Endothelial cell of hepatic sinusoid (primary cell): ENCODE measurements around the gene CDKAL1.
"Not testable (repeated sequence)": the region's sequence is repeated elsewhere in the genome, so short reads cannot be mapped to it uniquely, and the experiment has no call there.

Experiments
- in situ Hi-C: cut with HindIII; loops from 2 replicates; pipeline ENCODE4 v1.10.0; 2017; ENCODE audit warnings: low sequenced_read_pairs

Gene CDKAL1

GRCh38 chr6:20723236-20723635 is 189.0 kb downstream of the CDKAL1 start:
- in situ Hi-C loops: no loop called here

DNA sequence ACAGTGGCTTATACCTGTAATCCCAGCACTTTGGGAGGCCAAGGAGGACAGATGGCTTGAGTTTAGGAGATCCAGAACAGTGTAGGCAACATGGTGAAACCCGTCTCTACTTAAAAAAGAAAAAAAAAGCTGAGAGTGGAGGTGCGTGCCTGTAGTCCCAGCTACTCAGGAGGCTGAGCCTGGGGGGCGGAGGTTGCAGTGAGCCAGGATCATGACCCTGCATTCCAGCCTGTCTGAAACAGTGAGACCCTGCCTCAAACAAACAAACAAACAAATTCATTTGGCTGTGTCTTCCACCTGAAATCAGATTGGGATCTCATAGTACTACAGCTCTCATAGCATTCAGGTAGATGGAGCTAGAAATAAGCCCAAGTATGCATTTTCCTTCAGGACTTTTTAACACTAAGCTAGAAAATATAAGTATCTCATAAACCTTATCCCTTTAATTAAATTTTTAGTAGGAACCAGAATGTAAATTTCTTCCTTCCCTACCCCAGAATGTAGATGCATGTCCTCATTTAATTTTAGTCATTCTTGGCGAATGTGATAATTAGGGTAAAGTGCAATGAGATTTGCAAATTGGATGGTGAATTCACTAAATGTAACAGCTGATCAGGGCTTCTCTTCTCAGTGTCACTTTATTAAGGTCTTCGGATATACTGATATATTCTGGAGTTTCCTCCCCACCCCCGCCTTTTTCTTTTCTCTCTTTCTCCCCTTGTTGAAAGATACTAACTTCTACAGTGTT is 190.4 kb downstream of the CDKAL1 start:
- in situ Hi-C loops: no loop called here

DNA sequence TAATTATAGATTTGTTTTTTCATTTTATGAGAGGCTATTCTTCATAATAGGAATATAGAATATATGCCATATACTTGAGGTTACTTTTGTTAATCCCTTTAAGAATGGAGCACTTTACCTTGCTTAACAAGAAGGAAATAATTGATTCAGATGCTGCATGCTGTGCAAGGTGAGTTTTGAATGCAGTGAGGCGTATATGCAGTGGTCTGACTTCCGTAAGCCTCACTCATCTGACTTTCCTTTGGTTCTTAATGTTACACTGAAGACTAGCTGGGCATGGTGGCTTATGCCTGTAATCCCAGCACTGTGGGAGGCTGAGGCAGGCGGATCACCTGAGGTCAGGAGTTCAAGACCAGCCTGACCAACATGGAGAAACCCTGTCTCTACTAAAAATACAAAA is 191.0 kb downstream of the CDKAL1 start:
- in situ Hi-C loops: not testable (repeated sequence)

DNA sequence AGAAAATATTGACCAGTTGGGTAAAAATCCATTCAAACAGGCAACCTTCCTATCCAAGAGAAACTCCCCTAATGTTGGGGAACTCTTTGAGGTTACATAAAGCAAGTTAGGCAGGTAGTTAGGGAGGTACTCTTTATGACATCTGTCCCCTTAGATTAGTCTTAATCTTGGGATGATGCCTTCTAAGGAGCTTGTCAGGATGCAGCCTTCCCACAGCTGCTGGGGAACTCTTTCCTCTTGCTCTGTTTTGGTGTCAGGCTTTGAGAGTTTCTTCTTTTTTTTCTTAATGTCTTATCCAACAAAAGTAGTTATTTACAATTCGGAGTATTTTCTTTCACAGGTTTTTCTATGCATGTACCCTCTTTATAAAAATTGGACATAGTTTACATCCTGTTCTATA is 194.8 kb downstream of the CDKAL1 start:
- in situ Hi-C loops: no loop called here

DNA sequence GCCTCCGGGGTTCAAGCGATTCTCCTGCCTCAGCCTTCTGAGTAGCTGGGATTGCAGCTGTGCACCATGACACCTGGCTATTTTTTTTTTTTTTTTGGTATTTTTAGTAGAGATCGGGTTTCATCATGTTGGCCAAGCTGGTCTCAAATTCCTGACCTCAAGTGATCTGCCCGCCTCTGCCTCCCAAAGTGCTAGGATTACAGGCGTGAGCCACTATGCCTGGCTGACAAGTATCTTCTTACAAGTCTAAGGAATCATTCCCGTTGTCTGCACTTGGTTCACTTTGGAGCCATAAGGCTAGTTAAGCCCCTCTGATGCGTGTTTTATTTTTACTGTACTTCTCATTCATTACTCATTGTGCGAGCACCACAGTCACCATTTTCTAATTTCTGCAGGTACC is 198.1 kb downstream of the CDKAL1 start:
- in situ Hi-C loops: not testable (repeated sequence)

DNA sequence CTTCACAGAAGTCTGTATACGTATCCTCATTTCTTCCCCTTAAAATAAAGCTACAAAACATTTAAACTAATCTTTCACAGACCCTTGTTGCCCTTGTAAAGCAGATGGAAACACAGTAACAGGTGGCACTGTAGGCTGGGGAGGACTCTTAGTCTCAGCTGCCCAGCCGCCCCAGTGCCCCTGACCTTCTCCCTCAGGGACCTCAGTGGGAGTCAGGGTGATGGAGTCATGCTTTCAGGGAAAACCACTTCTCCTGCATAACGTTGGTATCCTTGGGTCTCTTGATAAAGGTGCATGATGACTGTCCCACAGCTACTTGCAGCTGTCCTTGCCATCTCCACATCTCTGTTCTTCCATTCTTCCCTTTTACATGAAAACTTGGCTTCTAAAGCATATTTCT is 198.6 kb downstream of the CDKAL1 start:
- in situ Hi-C loops: no loop called here

DNA sequence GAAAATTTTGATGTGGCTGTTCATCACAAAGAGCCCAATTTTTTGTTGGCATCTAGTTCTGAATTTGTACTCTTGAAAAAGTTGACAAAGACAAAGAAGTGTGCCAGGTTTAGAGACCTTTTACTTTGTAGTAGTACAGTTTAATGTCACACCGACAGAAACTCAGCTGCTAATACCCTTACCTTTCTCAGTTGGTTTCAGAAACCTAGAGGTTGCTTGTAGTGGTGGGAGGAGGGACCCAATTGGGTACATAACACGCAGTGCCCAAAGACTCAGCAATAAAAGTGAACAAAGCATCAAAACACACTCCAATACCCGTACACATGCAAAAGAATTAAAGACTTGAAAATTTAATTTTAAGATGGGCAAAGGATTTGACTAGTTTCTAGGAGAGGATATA is 203.7 kb downstream of the CDKAL1 start:
- in situ Hi-C loops: loop anchor here (5.0 kb wide), 1 partner anchor 61 kb away; no protein-coding TSS in a partner anchor

DNA sequence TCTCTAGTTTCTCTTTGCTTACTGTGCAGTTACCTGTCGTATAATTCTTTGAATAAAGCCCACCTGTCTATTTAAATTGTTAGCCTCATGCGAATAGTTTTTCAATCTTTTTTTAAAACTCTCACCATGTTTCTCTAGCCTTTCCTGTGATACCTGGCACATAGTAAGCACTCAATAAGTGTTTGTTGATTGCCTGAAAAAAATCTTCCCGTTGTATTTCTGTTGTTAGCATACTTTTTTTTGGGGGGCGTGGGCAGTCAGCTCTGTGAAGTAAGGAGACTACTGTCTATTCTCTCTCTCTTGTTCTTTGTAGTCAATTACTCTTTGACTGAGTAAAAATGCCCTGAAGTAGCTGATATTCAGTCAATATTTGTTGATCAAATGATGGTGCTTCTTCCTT is 205.8 kb downstream of the CDKAL1 start:
- in situ Hi-C loops: no loop called here

DNA sequence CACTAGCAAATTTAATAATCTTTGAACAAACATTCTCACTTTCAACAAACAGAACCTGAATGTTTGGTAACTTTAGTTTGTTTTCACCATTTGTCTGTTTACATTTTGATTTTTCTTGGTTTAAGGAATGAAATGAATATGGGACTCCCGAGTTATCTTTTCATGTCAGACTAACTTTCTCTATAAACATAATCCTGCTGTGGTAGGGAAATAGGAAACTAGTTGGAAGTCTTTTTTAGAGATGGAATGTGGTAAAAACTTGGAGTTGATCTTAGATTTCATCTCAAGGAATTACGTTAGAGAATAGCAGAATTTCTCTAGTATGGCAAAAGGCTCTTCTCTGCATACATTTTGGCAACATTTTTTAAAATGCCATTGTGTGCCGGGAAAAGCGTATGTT is 206.5 kb downstream of the CDKAL1 start:
- in situ Hi-C loops: no loop called here

GRCh38 chr6:20741490-20741889 is 207.2 kb downstream of the CDKAL1 start:
- in situ Hi-C loops: no loop called here

DNA sequence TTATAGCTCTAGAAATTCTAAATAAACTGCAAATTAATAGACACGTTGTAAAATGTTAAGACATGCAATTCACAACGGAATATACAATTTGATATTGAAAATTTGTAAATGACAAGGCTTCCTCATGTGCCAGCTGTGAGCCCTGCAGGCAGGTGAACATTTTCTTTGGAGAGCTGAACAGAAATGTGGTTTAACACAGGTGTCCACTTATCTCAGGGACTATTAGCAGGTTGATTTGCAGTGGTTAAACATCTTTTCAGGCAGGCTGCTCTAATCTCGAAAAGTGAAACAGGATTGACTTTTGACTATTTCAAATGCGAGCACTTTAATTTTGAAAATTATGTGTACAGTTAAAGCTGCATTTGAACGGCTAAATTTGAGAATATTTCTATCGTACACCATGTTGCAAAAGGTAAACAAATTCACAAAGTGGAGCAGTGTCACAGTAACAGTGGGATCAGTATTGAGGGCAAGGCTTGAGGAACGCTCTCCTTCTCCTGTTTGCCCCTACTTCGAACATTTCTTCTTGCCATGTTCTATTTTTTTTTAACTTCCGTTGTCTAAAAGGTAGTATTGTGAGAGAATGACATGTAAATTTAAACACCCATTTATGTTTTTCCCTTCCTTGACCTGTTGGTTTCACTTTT is 210.8 kb downstream of the CDKAL1 start:
- in situ Hi-C loops: no loop called here

GRCh38 chr6:20746024-20746423 is 211.8 kb downstream of the CDKAL1 start:
- in situ Hi-C loops: no loop called here

DNA sequence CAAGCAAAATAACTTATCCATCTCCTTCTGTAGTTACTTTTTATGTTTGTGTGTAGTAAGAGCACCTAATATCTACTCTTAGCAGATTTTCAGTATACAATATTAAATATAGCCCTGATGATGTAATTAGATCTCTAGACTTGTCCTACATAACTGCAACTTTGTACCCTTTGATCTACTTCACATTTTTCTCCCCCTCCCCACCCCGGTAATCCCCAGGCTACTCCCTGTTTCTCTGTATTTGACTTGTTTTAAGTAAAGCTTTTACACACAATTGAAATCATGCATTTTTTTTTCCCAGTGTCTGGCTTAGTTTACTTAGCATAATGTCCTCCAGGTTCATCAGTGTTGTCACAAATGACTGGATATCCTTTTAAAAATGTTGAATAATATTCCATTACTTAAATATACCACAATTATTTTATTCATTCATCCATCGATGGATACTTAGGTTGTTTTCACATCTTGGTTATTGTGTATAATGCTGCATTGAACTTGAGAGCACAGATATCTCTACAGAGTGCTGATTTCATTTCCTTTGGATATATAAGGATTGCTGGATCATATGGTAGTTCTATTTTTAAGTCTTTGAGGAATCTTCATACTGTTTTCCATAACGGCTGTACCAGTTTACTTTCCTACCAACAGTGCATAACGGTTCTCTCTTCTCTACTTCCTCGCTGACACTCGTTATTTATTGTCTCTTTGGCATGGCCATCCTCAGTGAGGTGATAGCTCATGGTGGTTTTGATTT is 212.7 kb downstream of the CDKAL1 start:
- in situ Hi-C loops: no loop called here

DNA sequence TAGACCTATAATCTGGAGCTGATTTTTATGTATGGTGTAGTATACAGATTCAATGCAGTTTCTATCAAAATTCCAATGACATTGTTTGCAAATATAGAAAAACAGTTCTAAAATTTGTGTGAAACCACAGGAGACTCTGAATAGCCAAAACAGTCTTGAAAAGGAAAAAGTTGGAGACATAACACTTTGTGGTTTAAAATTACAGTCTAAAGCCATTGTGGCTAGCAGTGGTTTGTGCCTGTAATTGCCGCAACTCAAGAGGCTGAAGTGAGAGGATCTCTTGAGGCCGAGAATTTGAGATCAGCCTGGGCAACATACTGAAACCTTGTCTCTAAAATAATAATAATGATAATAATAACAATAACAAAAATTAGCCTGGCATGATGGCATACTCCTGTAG is 213.7 kb downstream of the CDKAL1 start:
- in situ Hi-C loops: no loop called here

DNA sequence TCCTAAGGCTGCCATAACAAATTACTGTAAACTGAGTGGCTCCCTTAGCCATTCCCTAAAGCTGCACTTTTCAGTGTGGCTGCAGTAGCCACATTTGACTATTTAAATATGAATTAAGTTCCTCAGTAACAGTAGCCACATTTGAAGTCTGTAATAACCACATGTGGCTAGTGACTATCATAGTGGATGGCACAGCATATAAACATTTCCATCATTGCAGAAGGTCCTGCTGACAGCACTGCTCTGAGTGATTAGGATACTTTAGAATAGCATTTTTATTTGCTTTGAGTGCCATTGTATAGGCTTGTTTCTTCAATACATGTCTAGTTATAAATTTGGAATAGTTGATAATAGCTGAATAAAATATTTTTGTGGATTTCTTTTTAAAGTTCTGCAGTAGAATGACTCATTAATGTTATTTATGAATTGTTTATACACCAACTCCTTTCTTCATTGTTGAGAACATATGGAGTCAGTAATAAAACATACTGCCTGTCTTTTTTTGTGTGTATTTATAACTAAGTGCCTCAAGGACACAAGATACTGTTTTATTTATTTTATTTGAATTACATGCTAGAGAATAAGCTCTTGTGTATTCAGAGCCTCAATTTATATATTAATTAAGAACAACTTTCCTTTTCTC is 217.2 kb downstream of the CDKAL1 start:
- in situ Hi-C loops: no loop called here

- in situ Hi-C loops: loop anchor here (5.0 kb wide), 1 partner anchor 48 kb away; no protein-coding TSS in a partner anchor
These were observed 221.4 kb downstream of the CDKAL1 start for GRCh38 chr6:20755631-20756030.

- in situ Hi-C loops: loop anchor here (5.0 kb wide), 1 partner anchor 49 kb away; no protein-coding TSS in a partner anchor
These were observed 222.4 kb downstream of the CDKAL1 start for GRCh38 chr6:20756584-20757147.

GRCh38 chr6:20757761-20758160 is 223.5 kb downstream of the CDKAL1 start:
- in situ Hi-C loops: loop anchor here (5.0 kb wide), 1 partner anchor 50 kb away; no protein-coding TSS in a partner anchor

DNA sequence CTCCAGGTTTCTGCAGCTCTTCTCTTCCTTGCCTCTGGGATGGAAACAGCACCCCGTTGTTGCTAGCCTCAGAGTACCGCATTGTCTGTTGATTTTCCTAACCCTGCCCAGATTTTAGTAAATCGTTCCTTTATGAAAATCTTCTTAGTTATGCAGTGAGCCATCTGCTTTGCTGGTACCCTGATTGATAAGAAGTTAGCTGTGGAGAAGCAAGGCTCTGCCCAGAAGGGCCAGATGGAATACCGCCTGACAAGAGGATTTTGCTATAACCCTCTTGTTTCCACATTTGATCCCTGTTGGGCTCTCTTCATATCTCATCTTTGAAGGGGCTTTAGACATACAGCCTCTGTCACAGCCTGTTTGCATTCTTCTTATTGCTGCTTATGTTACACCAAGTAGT is 229.0 kb downstream of the CDKAL1 start:
- in situ Hi-C loops: no loop called here

DNA sequence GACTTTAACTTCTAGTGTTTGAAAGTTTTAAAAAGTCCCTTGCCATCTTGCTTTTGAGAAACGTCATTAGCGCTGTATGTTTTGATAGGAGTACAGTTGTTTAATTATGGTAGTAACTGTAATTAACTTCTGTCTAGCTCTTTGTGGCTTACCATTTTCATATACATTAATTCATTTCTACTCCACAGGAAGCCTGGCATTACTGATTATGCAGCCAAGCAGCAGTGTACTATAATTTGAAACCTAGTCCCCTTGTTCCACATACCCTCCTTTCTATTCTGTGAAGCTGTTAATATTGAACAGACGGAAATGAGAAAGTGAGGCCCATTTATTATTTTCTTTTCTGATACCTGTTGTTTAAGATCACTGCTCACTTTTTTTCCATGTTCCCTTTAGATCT is 235.4 kb downstream of the CDKAL1 start:
- in situ Hi-C loops: no loop called here

DNA sequence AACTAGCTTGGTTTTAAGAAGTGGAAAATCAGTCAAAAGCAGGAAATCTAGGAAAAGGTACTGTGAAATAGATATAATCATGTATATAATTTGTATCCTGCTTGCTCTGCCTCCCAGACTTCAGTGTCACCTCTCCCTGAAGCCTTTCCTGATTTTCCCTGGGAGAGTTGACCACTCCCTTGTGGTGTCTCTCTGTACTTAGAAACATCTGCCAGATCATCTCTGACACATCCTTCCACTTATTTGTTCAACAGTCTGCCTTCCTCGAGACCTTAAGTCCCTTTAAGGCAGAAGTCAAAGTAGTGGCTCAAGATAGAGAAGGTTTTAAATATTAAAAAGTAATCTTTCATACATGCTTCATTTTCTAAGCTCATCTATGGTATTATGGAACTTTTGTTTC is 236.5 kb downstream of the CDKAL1 start:
- in situ Hi-C loops: no loop called here
